DMS 273 (cell line): ENCODE measurements around the gene MYO16.
A peak's percentile ranks its signal among the peaks of the same experiment; 100 is the strongest.

Experiments
- DNase-seq: peaks from one replicate; lab custom pipeline; 2025; ENCODE audit not compliant: unreplicated experiment; lab: John Stamatoyannopoulos, UW

The MYO16 gene

DNA sequence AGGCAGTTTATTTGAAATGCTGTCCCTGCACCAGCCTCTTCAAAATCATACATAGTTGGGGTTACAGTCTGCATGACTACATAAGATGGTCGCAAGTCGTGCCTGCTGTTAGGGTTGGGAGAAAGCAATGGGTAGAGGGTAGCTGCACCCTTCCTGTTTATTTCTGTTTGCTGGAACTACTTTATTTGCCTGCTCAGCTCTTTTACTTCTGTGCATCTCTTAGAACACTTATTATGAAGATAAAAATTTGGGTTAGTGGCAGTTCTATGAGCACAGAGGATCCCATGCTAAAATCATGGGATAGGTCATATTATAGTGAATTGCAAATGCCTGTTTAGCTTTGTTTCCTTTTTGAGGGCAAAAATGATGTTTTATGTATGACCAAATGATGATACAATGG, 160.1 kb downstream of the MYO16 start:
- DNase-seq: no peak

DNA sequence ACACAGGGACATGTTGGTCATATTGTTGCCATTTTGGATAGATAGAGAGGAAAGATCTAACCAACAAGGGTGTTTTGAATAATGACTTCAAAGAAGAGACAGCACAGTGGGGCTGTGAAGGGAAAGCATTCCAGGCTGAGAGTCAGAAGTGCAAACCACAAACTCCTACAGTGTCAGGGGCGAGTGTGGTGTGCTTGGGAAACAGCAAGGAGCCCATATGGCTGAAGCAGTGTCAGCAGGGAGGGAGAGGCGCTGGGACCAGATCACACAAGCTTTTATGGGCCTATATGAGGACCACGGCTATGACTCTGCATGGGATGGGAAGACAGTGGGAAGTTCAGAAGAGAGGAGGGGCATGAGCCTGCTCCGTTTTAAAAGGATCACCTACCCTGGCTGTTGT, 166.4 kb downstream of the MYO16 start:
- no peak for DNase-seq

DNA sequence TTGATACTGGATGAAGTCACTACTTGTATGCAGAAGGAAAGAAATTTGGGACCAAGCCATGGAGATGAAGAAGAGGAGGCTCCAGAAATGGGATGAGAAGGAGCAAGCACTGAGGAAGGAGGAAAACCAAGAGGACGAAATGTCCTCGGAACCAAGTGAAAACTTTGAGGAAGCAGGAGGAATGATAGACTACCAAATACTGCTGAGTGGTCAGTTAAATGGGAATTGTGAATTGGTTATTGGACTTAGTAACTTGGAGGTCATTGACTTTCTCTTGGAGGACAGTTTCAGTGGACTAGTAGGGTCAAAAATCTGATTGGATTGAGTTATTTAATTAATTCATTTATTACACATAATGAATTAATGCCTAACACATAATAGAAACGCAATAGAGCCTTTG, 167.9 kb downstream of the MYO16 start:
- DNase-seq: no peak

DNA sequence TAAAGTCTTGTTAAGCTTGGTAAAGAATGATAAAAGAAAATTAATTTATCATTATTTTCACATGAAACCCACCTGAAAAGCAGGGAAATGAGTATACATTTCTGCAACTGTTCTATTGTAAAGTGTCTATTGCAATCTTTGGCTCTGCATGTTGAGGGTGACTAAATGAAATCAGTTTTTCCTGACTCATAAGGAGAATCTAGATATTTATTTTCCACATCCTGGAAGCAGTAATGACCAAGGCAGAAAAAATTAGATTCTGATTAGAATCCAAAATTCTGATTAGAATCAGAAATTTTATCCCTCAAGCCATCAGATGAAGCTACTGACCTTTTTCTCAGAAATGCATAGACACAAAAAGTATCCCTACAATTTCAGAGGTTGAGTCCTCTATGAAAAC, 178.4 kb downstream of the MYO16 start:
- DNase-seq: no peak

DNA sequence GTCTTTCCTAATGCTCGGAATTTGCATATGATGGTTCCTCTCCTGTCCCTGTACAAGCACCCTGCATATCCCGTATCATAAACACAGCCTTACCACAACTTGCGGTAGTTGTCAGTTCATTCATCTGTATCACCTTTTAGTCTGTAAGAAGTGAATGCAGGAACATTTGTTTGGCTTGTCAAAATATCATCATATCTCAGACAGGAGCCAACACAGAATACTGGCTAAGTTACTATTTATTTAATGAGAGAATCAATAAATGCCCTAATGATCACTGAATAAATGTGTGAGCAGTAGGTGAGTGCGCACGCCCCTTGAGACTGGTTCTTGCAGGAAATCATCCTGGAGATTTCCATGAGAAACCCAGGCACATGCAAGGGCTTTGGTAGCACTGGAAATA, 182.8 kb downstream of the MYO16 start:
- DNase-seq: no peak

DNA sequence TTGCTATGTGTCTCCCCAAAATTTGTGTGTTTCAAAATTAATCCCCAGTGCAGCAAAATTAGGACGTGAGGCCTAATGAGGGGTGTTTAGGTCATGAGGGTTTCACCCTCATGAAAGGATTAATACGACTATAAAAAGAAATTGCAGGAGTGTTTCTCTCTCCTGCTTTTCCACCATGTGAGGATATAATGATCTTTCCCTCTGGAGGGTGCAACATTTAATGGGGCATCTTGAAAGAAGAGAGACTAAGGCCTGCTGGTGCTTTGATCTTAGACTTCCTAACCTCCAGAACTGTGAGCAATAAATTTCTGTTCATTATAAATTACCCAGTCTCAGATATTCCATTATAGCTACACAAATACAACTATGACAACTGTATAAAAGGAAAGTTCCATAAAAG, 183.2 kb downstream of the MYO16 start:
- no peak for DNase-seq

DNA sequence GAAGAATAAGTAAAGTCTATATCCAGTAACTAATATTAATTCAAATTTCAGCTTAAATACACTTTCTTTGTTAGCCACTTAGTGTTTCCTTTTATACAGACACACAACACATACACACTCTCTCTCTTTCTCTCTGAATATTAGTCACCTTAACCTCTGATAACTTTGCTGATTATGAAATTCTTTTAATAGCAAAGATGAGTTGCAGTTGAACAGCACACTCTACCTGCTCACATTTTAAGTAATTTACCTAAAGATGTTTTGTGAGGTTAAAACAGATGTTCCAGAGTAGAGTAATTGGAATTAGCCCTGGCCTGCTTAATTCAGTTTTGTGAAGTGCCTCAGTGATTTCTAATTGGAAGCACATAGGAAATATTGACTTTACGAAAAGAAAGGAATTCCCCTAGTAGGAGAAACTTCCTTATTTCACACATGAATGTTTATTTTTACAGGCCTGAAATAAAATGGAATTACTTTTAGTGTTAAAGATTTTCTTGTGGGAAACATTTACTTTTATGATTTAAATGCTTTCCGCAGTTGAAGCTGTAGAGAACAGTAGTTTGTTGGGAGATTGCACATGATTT, 184.3 kb downstream of the MYO16 start:
- DNase-seq: no peak

DNA sequence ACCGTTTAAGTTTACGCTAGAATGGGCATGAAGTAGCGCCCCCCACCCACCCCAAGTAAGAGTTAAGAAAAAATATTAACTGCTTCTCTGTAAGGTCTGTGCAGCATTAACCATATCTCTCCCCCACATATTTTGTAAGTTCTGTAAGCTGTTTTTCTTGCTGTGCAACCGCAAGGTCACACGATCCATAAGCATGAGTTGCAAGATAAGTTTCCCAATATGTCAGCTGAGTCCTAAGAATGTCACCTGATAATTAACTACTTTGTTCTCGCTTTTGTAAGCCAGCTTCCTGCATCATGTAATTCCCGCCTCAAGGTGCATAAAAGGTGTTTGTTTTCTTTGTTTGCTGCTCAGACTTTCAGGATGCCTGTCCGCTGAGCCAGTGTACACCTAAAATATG, 187.0 kb downstream of the MYO16 start:
- DNase-seq: no peak

DNA sequence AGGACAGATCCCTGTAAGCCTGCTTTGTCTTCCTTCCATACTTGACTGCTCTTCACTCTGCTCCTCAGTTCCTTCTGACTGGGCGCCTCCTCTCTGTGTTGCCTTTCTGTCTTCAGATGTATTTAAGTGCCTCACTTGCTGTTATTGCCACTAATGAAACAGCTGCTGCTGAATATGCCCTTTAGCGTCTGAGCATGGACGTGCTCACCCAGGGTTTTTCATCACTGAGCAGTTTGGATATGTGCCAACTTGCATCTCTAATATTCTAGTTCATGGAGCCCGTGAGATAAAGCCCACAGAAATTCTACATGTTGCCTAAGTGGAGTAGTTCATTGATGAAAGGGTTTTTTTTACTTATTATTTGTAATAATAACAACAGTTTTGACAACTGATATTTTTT, 198.2 kb downstream of the MYO16 start:
- DNase-seq: peak; percentile 1

DNA sequence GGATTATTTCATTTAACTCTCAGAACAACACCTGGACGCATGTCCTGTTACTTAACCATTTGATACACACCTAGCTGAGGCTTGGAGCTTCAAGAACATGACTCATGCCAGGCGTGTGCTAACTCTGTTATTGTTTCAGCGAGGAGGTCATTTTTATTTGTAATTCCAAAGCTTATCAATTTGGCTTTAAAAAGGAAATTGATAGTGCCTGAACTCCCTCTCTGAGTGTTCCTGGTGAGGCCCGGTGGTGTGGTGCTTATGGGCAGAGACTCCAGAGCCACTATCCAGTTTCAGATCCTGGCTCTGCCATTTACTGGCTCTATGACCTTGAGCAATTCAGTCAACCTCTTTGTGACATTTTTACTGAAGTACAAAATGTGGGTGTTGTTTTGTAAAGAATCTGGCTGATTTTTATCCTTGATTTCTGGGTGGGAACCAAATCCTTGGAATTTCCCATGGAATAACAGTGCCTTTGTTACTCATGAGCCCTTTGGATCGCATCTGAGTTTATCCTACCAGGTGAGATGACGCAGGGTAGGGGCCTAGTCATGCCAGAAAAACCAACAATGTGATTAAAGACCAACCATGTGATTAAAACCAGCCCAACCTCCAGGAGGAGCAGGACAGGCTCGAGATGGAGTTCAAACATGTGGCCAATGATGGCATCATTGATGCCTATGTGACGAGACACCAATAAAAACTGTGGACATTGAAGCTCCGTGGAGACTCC, 198.8 kb downstream of the MYO16 start:
- DNase-seq: no peak

DNA sequence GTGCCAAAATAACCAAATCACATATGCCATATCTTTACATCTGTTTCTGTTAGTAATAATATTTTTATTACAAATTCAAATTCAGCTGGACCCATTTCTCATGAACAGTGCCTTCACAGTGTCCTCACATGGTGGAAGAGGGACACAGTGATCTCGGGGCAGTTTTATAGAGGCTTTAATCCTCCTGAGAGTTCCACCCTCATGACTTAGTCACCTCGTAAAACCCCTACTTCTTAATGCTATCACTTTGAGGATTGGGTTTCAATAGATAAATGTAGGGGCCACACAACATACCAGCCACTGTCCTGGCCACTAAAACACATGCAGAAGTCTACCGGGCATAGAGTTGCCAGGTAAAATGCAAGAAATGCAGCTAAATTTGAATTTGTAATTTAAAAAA, 201.5 kb downstream of the MYO16 start:
- no peak for DNase-seq

DNA sequence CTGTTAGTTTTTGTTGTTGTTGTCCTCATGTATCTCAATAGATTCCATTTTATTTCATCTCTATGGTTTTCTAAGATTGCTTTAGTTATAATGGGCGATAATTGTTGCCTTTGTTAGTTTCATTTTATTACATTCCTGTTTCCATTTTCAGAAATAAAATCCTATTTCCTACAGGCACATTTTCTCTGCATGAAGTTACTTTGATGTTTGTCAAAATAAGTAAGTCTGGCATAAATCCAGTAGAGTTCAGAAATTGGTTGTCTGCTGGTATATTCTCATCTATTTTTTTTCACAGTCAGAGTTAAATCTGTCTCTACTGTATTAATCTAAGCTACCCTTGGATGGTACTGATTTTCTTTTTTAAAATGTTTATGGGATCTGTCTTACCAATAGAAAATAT, 204.1 kb downstream of the MYO16 start:
- no peak for DNase-seq

DNA sequence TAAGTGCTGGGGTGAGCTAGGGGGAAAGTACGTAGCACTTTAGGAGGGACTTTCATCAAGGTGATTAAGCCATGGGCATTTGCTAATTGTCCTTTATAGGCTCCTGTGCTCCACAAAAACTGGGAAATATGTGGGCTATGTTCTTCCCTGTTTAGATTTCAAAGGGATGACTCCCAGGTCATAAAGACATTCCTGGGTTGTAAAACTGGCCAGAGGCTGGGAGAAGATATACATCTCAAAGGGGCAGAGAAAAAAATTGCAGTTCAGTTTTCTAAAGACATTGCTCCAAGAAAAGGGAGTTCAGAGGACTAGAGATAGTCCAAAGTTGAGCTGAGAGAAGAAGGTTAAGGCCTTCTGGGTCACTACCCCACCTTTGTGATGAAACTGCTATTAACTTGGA, 204.8 kb downstream of the MYO16 start:
- DNase-seq: no peak

DNA sequence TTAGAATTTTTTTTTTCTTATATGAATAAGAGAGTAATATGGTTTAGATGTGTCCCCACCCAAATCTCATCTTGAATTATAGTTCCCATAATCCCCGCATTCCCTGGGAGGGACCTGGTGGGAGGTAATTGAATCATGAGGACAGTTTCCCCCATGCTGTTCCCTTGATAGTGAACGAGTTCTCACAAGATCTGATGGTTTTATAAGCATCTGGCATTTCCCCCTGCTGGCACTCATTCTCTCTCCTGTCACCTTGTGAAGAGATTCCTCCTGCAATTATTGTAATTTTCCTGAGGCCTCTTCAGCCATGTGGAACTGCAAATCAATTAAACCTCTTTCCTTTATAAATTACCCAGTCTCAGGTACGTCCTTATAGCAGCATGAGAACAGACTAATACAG, 205.7 kb downstream of the MYO16 start:
- no peak for DNase-seq

DNA sequence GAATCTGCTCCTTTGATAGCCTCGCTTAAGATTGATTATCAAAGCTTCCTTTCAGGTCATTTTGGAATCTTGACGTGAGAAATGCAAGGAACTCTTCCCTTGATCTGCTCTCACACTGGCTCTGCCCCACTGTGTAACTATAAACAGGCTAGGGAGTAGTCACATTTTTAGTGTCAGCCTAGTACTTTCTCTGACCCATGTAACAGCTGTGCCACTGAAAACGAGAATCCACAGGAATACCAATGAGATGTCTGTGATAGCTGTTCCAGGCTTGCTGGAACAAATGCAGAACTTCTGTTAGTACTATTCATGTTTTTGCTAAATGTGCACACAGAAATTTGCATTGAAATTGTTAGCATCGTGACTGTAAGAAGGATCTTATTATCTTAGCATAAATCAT, 221.3 kb downstream of the MYO16 start:
- DNase-seq: no peak

DNA sequence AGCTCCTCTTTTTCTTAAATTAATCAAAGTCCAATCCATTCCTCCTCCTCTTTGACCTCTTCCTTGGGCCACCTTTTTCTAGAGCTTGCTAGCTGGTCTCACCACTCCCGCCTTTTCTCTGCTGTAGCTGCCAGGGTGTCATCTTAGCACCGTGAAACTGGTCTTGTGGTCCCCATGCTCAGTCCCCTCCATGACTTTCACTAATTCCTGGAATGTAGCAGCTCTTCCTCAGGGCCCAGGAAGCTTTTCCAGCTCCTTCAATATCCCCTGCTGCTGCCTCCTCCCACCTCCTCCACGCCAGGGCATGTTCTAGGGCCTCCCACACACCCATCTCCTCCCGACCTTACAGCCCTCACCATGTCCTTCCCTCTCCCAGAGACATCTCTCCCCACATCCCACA, 222.2 kb downstream of the MYO16 start:
- no peak for DNase-seq

DNA sequence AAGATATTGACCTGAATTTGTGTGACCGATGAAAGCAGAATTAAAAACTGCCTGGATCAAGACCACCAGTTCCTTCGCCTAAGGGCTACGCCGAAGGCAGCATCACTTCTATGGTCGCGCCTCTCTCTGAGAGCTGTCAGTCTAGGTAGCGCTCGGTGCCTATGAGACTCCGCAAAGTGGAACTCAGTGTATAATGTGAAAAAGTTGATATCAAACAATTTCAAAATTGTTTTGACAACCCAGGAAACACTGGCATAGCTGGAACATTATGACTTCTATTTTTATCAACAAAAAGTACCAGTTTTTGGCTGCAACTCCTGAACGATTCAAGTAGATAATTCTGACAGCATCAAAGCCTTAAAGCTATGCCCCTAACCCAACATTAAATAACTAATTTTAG, 223.6 kb downstream of the MYO16 start:
- no peak for DNase-seq

DNA sequence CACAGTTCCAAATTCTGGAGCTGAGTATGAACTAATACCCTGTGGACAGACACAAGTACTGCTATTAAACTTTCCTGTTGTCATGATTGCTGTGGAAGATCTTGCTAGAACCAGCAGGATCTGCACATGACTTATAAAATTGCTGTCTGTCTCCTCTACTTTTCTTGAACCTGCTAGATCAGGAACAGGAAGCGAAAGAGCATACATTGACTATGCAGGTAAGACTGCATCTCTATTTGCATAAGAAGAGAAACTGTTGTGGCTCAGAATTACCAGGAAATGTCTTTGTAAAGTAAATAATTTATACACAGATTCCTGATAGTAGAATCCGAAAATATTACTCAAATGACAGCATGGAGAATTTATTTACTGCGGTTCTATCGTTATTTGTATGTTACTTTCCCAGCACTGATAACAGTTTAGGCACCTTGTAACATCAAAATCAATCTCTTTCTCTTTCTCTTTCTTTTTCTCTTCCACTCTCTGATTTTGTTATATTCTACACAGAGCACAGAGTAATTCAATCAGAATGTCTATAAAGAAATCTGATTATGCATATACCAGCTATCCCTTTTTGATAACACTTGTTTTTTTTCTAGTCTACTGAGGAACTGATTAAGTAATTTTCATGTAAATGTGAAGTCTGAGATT, 226.5 kb downstream of the MYO16 start:
- DNase-seq: no peak

DNA sequence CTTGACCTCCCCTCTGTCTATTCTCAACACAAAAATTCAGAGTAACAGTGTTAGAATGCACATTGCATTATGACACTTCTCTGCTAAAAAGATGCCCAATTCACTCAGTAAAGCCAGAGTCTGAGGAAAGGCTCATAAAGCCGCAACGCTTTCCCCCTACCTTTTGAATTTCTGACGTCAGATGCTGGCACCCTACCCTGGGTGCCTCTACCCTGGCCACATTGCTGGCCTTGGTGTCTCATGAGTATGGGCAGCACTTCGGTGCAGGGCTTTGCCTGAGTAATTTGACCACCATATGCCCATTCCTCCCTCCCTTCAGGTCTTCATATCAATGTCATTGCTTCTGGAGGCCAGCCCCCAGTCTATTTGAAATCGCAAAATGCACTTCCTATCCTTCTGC, 229.3 kb downstream of the MYO16 start:
- DNase-seq: no peak

DNA sequence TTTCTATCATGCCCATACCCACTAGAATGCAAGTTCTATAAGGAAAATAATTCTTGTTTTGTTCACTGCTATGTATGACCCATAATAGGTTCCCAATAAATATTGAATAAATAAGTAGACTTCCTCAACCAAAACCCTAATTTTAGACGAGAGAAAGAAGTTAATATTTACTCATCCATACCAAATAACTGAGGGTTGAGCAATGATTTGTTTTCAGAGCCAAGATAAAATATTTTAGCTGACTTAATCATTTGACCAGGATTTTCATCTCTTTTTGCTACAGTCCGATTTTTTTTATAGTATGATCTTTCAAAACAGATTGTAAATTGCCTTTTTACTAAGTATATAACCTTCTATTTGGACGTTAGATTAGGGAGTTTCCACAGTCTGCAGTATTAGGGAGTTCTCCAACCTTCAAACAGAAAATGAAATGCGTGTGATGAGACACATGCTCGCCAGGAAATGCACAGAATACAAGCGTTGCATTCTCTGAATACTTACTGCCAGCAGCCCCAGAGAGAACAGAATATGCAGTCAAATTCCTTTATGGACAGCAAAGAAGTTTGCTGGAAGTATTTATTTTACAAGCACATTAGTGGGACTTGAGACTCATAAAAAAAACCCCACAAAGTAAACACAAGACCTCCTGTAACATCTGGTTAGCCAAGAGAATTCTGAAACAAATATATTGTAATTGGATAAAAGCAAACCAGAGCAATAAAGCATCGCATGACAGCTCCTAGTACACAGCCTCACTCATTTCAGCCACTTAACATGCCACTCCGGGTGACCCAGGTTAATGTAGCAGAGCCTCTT, 230.0 kb downstream of the MYO16 start:
- no peak for DNase-seq

DNA sequence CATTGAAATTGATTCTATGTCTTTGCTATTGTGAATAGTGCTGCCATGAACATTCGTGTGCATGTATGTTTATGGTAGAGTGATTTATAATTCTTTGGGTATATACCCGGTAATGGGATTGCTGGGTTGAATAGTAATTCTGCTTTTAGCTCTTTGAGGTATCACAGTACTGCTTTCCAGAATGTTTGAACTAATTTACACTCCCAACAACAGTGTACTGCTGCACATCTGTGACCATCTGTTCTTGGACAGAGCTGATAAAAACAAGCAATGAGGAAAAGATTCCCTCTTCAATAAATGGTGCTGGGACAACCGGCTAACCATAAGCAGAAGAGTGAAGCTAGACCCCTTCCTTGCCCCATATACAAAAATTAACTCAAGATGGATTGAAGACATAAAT, 231.0 kb downstream of the MYO16 start:
- DNase-seq: no peak

DNA sequence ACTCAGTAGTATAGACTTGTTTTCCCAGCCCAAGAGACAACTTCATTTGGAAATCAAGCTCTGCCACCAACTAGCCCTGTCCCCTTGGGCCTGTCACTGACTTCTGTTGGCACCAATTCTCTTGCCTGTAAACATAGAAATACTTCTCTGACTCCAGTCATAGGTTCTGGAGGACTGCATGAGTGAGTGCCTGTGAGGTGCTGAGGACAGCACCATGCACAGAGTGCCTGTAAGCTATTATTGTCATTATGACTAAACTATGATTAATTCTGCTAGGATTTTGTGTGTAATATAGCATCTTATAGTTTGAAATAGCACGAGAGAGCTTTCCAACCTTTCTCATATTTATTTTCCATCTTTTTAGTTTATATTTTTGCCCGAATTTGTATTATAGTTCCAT, 247.9 kb downstream of the MYO16 start:
- no peak for DNase-seq
